GM19463 (cell line): Measurements from ENCODE around the gene SLC2A3.
"Not testable (repeated sequence)": the region's sequence is repeated elsewhere in the genome, so short reads cannot be mapped to it uniquely, and the experiment has no call there.

Source experiments
- ATAC-seq: cut with Tn5 transposase; IDR thresholded peaks from one replicate; pipeline ENCODE4 v1.9.1; 2021; ENCODE audit warnings: mild to moderate bottlenecking, moderate library complexity; ENCODE audit not compliant: unreplicated experiment

SLC2A3 gene

DNA sequence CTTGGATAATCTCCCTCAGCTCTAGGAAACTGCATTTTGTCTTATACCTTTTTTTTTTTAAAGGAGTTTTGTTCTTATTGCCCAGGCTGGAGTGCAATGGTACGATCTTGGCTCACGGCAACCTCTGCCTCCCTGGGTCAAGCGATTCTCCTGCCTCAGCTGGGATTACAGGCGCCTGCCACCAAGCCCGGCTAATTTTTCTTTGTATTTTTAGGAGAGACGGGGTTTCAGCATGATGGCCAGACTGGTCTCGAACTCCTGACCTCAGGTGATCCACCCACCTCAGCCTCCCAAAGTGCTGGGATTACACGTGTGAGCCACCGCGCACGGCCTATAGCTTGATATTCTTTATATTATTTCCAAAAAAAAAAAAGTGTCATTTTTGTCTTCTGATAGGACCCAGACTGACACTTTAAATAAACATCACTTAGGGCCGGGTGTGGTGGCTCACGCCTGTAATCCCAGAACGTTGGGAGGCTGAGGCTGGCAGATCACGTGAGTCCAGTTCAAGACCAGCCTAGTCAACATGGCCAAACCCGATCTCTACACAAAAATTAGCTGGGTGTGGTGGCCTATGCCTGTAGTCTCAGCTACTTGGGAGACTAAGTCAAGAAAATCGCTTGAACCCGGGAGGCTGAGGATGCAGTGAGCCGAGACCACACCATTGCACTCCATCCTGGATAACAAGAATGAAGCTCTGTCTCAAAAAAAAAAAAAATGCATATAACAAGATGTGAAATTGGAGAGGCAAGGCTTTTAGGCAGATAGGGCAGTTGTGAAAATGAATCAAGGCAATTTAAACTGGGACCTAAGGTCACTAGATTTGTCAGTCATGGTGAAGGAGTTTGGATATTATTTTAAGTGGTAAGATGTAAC lies 18.4 kb downstream of the SLC2A3 start:
- no peak for ATAC-seq

DNA sequence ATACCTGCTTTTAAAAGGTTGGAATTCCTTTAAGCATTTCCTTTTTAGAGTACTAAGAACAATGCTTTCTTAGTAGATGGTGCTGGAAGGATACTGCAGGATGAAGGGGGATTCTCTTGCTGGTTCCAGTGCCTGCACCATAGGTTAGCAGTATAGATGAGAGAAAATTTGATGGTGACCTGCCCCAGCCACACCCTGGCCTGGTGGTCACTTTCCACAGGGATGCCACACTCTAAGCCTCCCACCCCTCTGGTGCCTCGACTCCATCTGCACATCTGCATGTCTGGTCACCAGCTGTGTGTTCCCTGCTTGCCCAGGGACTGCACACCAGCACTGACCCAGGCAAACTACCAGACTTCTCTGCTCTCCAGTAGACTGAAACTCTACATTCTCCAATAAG lies 19.1 kb downstream of the SLC2A3 start:
- no peak for ATAC-seq

DNA sequence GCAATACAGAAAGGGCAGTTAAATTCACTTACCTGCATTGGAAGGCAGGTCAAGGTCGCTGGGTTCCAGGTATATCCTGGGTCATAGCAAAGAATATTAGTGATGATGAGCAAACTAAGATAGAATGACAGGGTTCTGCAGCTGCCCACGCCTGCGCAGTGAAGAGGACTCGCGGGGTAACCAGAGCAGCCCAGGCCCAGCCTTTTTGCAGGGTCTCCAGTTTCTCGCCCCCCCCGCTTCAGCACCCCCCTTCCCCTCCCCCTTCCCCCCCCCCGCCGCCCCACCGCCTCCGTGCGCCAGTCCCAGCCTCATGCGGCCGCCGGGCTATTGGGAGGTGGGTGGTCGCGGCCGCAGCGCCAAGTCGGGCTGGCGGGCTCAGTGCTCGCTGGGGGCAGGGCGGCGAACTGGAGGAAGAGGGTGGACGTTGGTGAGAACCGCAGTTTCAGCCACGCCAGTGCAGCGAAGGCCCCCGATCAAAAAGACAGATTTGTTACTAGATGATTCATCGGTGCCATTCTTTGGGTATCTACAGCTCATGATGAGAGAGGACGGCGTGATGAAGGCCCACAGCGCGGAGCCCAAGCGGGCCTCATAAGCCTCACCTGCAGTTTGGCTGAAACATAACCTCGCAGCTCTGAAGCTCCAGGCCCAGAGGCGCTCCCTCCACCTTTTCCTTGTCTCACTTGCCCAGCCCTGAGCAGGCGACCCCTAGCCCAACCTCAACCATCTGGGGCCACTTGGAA lies 20.2 kb downstream of the SLC2A3 start:
- no peak for ATAC-seq

DNA sequence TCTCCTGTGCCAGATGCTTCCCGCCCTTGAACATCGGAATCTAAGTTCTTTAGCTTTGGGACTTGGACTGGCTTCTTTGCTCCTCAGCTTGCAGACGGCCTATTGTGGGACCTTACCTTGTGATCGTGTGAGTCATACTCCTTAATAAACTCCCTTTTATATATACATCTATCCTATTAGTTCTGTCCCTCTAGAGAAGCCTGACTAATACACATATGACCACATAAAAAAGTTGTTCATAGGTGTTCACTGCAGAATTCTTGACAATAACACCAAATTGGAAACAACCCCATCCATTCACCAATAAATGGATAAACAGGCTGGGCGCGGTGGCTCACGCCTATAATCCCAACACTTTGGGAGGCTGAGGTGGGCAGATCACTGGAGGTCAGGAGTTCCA lies 25.9 kb downstream of the SLC2A3 start:
- not testable (repeated sequence) for ATAC-seq

DNA sequence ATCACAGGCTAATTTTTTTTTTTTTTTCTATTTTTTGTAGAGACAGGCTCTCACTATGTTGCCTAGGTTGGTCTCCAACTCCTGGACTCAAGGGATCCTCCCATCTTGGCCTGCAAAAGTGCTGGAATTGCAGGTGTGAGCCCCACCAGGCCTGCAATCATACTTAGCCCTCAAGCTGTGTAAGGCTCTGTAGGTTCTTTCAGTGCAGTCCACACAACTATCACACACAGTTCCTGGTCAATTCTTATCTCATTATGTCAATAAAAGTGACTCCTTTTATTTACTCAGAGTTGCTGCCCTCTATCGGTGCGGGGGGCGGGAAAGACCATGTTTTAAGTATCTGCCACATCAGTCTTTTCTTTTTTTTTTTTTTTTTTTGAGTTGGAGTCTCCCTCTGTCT lies 29.0 kb downstream of the SLC2A3 start:
- ATAC-seq: no peak

DNA sequence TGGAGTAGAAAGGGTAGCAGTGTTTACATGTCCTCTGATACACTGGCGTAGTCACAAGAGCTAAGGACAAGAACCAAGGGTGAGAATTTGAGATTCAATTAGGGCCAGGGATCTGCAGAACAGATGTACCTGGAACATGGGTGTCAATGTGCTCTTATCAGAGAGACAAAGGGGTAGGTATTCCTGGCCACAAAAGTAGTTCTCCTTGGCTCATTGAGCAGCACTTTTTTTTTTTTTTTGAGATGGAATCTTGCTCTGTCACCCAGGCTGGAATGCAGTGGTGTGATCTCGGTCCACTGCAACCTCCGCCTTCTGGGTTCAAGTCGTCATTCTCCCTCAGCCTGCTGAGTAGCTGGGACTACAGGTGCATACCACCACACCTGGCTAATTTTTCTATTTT lies 29.7 kb downstream of the SLC2A3 start:
- not testable (repeated sequence) for ATAC-seq

DNA sequence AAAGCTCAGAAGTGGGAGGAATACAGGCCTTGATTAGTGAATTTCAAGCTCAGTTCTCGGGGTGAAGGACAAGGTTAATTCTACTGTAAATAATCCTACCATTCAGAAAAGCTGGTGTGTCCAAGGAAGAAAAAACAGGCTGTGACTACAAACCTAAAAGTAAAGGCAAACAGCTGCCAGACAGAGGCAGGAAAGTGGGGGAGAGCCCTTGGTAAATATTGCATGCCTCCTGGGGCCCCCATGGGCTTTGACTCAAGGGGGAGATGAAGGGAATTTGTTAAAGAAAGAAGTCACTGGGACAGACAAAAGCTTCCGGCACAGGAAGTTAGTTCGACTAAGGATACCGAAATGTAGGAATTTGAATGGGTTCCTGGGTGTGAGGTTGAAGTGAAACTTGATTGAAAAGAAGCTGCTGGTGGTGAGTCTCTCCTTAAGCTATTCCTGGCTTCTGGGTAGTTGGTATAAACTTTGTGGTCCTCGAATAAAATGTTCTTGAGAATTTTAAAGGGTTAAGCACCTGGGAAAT lies 30.3 kb downstream of the SLC2A3 start:
- not testable (repeated sequence) for ATAC-seq

DNA sequence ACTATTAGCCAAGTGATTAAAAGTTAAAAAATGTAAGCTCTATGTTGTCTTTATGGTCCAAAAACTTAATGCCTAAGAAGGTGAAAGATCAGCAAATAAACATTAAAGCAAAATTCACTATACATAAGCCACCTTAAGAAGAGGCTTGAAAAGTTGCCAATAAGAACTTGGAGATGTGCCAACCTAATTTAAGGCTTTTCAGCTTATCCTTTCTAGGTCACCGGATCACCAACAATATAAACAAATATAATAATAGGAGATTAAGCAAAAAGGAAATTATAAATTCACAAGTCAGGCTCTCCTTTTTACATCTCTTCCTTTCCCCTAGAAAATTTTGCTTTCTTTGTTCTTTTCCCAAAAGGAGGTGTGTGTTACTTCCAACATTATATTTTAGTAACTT lies 30.9 kb downstream of the SLC2A3 start:
- no peak for ATAC-seq

DNA sequence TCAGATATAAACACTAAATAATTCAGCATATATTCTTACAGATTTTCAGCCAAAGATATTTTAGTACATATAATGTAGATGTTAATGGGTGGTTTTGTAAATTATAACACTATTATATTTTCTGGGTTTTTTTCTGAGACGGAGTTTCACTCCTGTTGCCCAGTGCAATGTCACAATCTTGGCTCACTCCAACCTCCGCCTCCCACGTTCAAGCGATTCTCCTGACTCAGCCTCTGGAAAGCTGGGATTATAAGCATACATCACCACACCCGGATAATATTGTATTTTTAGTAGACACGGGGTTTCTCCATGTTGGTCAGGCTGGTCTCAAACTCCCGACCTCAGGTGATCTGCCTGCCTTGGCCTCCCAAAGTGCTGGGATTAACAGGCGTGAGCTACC lies 33.6 kb downstream of the SLC2A3 start:
- not testable (repeated sequence) for ATAC-seq

DNA sequence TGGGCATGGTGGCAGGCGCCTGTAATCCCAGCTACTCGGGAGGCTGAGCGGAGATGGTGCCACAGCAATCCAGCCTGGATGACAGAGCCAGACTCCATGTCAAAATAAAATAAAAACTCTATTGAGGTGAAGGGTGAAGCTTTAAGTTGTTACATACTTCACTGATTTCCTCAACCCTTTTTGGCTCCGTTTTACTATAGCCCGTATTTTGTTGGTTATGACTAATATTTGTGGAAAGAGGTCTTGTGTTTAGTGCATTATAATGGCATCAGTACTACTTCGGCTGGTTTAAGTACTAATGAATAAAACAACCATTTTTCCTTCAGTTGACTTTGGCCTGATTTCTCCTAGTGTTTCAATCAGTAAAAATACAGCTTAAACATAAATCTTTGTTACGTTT lies 36.2 kb downstream of the SLC2A3 start:
- no peak for ATAC-seq

DNA sequence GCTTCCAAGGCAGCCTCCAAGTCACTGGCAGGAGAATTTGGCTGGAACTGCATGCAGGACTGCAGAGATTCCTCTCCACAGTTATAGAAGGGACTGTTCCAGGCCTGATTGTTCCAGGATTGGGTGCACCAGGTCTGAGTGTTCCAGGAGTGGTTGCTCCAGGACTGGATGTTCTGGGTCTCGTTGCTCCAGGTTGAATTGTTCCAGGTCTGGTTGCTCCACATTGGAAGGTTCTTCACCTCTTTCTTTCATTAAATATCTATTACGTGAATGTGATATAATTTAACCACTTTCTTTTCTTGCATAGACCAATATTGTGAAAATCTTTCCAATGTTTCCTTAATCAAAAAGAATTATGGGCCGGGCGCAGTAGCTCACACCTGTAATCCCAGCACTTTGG lies 39.3 kb downstream of the SLC2A3 start:
- ATAC-seq: not testable (repeated sequence)

DNA sequence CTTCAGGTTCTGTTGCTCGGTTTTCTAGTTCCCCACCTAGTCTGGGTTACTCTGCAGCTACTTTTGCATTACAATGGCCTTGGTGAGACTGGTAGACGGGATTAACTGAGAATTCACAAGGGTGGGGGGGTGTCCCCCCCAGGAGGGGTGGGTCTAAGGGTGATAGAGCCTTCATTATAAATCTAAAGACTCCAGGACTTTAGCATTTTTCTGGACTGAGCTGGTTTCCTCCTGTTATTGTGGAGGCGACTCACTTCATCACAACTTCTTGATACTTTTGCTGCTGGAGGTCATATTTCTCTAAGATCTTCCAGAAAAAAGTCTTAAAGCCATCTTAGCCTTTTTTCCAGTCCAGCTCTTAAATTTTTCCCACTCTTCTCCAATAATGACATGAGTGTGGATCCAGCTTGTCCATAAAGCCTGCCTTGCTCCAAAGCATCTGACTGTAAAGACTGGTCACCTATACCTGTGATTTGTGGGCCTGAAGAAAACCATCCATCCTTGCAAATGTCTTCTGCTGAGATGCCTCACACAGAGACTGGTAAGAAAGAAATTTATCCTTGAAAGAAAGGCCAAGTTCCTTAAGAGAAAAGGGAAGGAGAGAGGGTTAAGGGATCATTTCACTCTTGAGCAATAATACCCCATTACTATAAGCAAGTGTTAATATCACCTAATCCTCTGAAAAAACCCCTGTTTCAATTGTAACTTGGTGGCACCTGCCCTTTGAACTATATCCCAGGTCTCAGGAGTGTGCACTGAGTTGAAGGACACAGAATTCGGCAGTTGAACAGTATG lies 43.6 kb downstream of the SLC2A3 start:
- no peak for ATAC-seq

DNA sequence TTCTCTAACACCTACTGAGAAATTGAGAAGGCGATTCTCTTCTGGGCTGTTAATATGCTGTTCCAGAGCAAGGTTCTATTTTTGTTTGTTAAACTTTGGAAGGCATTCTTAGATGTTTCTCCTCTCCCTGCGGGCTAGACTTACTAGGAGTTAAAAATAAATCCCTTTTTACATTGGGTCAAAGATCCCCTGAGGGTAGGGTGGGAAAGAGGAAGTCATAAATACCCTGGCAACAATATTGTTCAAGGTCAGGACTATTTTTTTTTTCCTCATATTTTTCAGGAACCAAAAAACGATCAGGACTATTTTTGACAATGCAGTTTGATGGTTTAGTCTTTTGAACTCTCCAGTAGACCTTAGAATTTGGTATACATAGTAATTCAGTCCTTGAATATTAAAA lies 51.3 kb downstream of the SLC2A3 start:
- ATAC-seq: no peak

DNA sequence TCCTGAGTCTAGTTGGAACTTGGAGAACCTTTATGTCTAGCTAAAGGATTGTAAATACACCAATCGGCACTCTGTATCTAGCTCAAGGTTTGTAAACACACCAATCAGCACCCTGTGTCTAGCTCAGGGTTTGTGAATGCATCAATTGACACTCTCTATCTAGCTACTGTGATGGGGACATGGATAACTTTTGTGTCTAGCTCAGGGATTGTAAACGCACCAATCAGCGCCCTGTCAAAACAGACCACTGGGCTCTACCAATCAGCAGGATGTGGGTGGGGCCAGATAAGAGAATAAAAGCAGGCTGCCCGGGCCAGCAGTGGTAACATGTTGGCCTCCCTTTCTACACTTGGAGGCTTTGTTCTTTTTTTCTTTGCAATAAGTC lies 54.3 kb downstream of the SLC2A3 start:
- ATAC-seq: not testable (repeated sequence)

DNA sequence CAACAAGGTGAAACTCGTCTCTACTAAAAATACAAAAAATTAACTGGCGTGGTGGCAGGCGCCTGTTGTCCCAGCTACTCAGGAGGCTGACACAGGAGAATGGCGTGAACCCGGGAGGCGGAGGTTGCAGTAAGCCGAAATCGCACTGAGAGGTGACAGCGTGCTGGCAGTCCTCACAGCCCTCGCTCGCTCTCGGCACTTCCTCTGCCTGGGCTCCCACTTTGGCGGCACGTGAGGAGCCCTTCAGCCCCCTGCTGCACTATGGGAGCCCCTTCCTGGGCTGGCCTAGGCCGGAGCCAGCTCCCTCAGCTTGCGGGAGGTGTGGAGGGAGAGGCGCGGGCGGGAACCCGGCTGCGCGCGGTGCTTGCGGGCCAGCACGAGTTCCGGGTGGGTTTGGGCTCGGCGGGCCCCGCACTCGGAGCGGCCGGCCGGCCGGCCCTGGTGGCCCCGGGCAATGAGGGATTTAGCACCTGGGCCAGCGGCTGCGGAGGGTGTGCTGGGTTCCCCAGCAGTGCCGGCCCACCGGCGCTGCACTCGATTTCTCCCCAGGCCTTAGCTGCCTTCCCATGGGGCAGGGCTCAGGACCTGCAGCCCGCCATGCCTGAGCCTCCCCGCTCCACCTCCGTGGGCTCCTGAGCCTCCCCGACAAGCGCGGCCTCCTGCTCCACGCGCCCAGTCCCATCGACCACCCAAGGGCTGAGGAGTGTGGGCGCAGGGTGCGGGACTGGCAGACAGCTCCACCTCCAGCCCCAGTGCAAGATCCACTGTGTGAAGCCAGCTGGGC lies 54.8 kb downstream of the SLC2A3 start:
- not testable (repeated sequence) for ATAC-seq

DNA sequence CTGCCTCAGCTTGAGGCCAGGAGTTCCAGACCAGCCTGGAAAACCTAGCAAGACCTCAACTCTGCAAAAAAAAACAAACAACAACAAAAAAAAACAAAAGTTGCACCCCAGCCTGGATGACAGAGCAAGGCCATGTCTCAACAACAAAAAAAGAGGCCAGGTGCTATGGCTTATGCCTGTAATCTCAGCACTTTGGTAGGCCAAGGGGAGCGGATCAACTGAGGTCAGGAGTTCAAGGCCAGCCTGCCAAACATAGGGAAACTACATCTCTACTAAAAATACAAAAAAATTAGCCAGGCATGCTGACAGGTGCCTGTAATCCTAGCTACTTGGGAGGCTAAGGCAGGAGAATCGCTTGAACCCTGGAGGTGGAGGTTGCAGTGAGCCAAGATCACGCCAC lies 56.7 kb downstream of the SLC2A3 start:
- ATAC-seq: no peak

DNA sequence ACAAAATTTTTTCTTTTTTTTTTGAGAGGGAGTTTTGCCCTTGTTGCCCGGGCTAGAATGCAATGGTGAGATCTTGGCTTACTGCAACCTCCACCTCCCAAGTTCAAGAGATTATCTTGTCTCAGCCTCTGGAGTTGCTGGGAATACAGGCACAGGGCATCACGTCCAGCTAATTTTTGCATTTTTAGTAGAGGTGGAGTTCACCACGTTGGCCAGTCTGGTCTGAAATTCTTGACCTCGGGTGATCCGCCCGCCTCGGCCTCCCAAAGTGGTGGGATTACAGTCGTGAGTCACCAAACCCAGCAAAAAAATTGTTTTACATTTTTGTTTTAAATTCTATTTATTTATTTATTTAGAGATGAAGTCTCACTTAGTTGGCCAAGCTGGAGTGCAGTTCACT lies 58.6 kb downstream of the SLC2A3 start:
- no peak for ATAC-seq

DNA sequence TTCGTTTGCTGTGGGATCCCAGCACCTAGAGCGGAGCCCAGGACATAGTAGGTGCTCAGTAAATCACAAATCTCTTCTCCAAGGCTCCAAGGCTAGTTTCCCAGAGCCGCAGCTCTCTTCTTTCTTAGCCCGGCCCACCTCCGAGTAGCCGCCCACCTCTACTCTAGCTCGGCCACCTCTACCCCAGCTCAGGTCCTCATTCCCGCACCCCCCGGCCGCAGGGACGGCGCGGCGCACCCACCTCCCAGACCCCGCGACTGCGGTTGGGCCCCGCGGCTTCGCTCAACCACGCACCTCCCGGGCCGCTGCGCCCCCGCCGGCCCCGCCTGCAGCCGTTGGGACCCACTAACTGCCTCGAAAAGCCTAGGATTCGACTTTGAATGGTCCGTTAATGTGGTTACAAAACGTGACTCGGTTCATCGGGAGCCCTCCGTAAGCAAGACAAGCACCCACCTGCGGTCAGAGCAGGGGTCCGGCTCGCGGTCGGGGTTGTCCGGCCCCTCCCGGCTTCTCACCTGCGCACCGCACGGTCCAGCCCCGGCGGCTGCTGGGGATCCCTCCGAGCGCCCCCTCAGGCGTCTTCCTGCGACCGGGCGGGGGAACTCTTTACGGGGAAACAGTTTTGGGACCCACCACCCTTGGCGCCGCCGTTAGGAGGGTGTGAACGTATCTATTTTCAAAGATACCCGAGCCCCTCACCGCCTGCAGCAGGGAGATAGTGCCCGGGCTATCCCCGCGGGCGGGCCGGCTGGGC lies 63.2 kb downstream of the SLC2A3 start, which contains the start of gene SLC2A14:
Gene SLC2A14, minus strand, starts transcription at position 350 of the 754 bp plus-strand sequence. CDS start 3,035 bp downstream, outside the sequence.
- ATAC-seq: no peak

DNA sequence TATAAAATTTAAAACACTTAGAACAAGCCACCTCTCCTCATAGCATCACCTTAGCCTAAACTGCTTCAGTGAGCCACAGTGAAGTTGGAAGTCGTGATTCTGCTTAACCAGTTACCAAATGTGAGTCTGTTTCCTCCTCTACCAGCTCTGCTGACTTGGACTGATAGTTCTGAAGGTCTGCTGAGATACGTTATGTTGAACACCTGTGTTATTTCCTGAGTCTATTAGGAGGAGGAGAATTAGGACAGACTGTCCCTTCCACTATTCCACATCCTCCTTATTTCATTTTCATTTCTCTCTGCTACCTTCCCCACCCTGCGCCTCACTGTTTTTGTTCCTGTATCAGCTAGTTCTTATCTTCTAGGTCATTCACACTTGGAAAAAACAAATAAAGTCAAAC lies 65.7 kb downstream of the SLC2A3 start:
- ATAC-seq: no peak
